Cerebellar cortex (tissue), 1 donor: ENCODE results near the gene BACE1.
"Not testable (repeated sequence)": the region's sequence is repeated elsewhere in the genome, so short reads cannot be mapped to it uniquely, and the experiment has no call there.

Source experiments
- DNase-seq: peaks from one replicate; pipeline ENCODE4 v3.0.0-alpha.2; 2015; ENCODE audit warnings: low spot score

BACE1 gene

GRCh38 chr11:117316197-117316961 lies at the start of gene BACE1:
TSS of gene BACE1 (minus strand) at chr11:117316256. CDS start at chr11:117315795, 461 bp downstream.
- peak; percentile 96 for DNase-seq

- DNase-seq = no peak
These were observed 45.4 kb upstream of the BACE1 start for GRCh38 chr11:117361432-117361831.

DNA sequence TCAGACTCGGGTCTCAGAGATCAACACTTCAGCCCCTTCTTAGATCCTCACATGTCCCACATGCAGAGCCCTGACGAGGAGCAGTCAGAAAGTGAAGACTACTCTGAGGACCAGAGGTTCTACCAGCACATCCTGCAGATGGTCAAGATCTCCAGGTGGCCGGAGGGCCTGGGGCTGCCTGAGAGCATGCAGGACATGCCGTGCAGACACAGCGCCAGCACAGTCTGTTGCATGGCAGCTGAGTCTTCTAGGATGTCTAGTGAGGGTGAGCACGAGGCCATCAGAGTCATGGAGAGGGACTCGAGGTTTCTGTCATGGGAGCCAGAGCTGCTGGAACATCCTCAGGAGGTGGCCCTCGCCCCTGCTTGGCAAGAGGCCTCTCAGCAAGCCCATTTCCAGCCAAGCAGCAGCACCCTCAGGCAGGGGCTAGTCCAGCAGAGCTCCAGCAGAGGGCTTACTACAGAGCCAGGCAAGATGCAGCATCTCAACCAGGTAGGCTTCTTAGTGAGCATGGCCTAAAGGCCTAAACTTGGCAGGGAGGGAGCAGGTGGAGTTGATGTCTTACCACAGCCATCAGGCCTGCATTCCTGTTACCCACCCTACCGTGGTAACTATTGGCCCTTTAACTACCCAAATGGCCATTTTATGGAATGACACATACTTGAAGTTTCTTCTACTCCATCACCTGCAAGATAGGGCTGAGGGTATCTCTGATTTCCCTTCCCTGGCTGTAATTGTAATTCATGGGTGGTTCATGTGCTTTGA lies 40.3 kb upstream of the BACE1 start:
- no peak for DNase-seq

DNA sequence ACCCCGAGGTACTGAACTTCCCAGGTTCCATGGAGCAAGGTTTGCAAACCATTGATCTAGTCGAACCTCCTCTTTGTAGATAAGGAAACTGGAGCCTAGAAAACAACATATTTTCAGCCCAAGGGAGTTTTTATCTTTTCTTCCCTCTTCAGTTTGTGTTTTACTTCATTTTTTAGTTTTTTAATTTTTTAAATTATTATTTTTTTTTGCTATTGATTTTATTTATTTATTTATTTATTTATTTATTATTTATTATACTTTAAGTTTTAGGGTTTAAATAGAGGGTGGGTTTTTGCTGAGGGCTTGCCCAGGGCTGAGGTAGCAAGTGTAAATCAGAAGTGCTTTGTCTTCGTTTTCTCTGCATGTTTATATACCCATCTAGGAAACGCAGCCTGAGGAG lies 38.5 kb upstream of the BACE1 start:
- no peak for DNase-seq

GRCh38 chr11:117345039-117345438 lies 29.0 kb upstream of the BACE1 start:
- DNase-seq = no peak

DNA sequence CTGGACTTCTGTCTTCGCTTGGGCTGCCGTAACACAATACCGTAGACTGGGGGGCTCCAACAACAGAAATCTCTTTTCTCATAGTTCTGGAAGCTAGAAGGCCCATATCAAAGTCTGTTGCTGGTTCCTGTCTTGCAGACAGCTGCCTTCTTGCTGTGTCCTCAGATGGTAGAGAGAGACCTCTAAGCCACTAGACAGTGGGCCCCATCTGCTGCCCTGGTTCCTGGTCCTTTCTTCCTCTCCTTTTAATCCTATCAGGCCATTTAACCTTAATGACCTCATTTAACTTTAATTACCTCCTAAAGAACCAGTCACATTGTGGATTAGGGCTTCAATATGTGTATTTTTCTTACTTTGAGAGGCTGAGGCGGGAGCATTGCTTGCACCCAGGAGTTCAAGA lies 21.0 kb upstream of the BACE1 start:
- no peak for DNase-seq

DNA sequence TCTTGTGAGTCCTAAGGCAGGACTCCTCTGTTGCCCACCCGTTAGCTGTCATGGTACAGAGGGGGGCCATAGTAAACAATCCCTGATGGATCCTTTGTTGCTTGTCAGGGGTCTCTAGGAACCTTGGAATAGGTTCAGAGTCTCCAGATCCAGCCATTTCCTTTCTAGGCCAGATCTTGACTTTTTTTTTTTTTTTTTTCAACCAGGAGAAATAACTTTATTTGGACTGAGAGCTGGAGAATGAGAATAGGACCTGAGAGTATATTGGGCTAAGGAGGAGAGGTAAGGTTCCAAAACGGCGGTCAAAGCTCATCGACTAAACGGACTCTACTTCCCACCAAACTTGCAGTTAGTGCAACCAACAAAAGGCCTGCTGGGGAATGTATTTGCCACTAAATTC lies 19.3 kb upstream of the BACE1 start:
- no peak for DNase-seq

DNA sequence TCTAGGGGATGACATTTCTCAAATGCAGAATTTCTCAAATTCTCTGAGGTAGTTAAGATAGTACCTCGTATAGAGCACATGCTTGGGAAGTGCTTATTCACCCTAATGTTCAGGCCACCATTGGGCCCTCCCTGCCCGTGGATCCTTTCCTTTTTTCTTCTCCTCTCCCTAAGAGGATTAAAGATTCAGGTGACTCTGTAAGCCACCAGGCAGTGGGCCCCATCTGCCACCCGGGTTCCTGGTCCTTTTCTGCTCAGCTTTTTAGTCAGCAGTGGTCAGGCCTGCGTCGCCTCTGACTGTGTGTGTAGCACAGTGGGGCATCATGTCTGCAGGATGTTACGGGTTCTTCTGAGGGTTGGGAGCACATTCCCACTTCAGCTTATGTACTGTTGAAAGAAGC lies 18.8 kb upstream of the BACE1 start:
- no peak for DNase-seq

- no peak for DNase-seq
These were observed 17.9 kb upstream of the BACE1 start for GRCh38 chr11:117333917-117334316.

- DNase-seq = no peak
These were observed 16.8 kb upstream of the BACE1 start for GRCh38 chr11:117332843-117333242.

GRCh38 chr11:117328375-117329010 lies 12.4 kb upstream of the BACE1 start:
- peak; percentile 60 for DNase-seq

DNA sequence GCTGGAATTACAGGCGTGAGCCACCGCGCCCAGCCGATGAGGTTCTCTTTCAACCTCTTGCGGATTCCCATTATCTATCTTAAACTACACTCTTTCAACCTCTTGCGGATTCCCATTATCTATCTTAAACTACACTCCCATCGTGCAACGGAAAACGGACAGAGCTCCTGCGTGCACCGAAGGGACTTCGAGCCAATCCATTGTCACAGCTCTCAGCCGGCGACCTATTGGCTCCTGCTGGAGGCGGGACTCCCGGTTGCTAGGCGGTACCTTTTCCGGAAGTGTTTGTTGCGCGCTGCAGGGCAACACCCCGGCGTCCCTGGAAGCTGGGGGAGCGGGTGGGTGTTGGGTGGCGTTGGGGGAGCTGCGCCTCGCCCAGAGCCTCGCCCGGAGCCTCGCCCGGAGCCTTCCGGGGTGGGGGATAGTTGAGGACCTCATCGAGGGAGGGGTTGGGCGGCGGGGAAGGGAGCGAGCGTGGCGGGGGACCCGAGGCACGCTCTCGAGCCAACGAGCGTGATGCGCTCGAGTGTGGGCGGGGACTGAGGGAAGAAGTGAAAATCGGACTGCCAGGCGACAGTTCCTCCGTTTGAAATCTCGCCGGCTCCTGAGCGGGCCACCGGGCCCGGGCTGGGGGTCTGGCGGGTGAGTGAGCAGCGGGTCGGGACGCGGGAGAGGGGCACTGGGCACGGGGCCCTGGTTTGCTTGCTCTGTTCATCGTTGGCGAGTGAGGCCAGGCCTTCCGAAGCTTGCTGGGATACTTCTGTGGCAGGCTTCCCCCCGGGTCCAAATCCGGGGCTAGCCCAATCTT lies 11.7 kb upstream of the BACE1 start, which contains the start of gene CEP164:
CEP164 (plus strand) TSS at position 288 of the 808 bp plus-strand sequence. CDS start 10,733 bp downstream, outside the sequence.
- DNase-seq = peak; percentile 98

- DNase-seq = not testable (repeated sequence)
These were observed 11.2 kb upstream of the BACE1 start for GRCh38 chr11:117327255-117327566.

DNA sequence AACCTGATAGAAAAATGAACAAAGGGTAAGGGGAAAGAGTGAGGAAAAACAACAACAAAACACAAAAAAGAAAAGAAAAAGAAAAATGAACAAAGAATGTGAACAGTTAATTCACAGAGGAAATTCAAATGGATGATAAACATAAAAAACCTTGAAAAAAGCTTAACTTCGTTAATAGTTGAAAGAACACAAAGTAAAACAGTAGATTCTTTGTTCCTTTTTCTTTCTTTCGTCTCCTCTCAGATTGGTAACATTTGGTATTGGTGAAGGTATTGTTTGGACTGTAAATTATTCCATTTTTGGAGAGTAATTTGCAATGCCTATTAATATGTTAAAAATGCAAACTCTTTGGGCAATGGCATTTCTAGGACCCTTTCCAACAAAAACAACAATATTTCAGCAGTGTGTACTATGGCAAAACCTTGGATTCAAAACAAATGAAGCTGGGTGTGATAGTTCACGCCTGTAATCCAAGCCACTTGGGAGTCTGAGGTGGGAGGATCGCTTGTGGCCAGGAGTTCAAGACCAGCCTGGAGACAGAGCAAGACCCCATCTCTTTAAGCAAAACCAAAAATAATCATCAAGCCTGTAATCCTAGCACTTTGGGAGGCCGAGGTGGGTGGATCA lies 3.3 kb upstream of the BACE1 start:
- DNase-seq = no peak

DNA sequence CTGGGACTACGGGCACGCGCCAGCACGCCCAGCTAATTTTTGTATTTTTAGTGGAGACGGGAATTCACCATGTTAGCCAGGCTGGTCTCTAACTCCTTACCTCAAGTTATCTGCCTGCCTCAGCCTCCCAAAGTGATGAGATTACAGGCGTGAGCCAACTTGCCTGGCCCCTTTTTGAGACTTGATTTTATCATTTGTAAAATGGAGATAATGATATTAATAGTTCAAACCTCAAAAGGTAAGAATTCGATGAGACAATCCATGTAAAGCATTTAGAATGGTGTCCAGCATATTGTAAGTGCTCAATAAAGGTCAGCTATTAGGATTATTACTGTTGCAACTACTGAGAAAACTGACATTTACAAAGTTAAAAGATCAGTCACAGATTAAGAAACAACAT lies 2.7 kb upstream of the BACE1 start:
- DNase-seq = no peak

GRCh38 chr11:117315285-117316196 lies 515 bp downstream of the BACE1 start:
- DNase-seq = no peak

DNA sequence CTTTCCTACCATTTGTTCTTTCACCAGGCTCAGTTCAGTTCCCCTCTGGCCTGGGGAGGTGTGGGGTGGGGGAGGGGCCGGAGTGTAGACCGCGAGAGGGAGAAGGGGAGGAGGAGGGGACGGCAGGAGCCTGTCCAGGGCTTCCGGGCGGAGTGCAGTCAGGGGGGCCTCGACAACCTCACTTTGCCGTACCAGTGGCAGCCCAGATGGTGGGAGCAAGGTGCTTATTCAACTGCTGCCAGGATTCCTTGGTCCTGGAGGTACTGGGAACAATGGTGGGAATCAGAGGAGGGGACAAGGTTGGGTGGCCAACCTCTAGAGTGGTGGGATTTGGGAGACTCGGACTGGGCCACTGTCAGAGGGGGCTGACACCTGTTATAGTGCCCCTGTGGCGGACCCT lies 1.2 kb downstream of the BACE1 start:
- no peak for DNase-seq

GRCh38 chr11:117313828-117314768 lies 2.0 kb downstream of the BACE1 start:
- no peak for DNase-seq

DNA sequence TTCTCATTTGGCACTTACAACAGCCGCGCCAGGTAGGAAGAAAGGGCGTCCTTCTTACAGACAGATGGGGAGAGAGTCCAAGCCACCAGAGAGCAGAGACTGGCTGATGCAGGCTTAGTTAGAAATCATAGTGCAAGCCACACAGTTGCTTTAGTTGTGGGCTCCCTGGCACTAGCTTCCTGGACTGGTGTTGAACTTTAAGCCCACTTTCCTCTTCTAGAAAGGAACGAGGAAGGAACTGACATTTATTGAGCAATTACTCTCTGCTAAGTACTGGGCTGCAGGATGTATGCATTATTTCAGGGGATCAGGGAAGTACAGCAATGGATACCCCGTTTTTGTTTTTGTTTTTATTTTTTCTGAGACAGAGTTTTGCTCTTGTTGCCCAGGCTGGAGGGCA lies 3.0 kb downstream of the BACE1 start:
- DNase-seq = no peak
